Activated T-helper 1 cell treated with anti-CD3 and anti-CD28 coated beads, Interleukin-12 subunit alpha, Interleukin-12 subunit beta, Interleukin-2, Interleukin-4 antibody, amounts not matched to agents 30 ng/mL and 10 ng/mL and 1 ng/mL, durations not matched to agents 14 hours and 24 hours and 36 hours (primary cell): ENCODE results near the gene TFEC. TPM values are rescaled to one million over a fixed set of nuclear protein-coding genes. Genes with fewer than 3 reads are reported as not detected.

Source experiments
- DNase-seq: peaks from one replicate; pipeline ENCODE4 v3.0.0; 2021; ENCODE audit warnings: low spot score
- H3K27ac Mint-ChIP-seq: one replicate; pipeline ENCODE4 v1.8.0; 2021; ENCODE audit warnings: mild to moderate bottlenecking, mixed read lengths
- H3K27me3 Mint-ChIP-seq: one replicate; pipeline ENCODE4 v1.8.0; 2022; ENCODE audit warnings: mild to moderate bottlenecking, moderate library complexity, mixed read lengths; ENCODE audit not compliant: insufficient read depth
- H3K36me3 Mint-ChIP-seq: one replicate; pipeline ENCODE4 v1.8.0; 2021; ENCODE audit warnings: low read depth, mixed read lengths
- H3K4me1 Mint-ChIP-seq: one replicate; pipeline ENCODE4 v1.8.0; 2021; ENCODE audit warnings: low read depth, mixed read lengths
- H3K4me3 Mint-ChIP-seq: one replicate; pipeline ENCODE4 v1.8.0; 2021; ENCODE audit warnings: mild to moderate bottlenecking, moderate library complexity, mixed read lengths
- H3K9me3 Mint-ChIP-seq: one replicate; pipeline ENCODE4 v1.8.0; 2021; ENCODE audit warnings: mixed read lengths
- intact Hi-C: fragments of 100-400 bp; cut with micrococcal nuclease; formaldehyde crosslinking; loops from one replicate; pipeline ENCODE4 v1.15.1; 2024
- total RNA-seq: library from RNA; stranded (reverse); gene quantifications from 2 replicates; pipeline ENCODE4 v1.2.3, GENCODE V29; 2022

Gene TFEC
- total RNA-seq, 1 donor from 2014 or later, result not detected

DNA sequence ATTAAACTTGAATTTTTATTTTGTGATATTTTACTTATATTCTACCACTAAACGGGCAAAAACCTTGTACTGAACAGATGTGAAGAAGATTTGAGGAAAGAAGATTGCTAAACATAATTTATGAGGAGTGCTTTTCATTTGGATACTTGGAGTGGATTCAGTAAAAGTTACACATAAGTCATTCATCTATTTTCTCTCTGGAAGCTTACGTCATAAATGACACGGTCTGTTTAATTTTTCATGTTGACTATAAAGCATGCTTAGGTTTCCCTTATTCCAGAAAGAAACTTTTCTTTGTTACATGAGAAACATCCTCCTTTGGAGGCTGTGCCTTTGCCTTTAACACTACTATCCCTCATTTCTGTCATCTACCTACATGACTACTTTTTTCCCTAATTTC lies 53.9 kb downstream of the TFEC start:
- no peak for DNase-seq
- intact Hi-C loops, result no loop called here
- Mint-ChIP-seq H3K9me3 (no peaks in the 10 kb centered on the region), H3K27me3 (no peaks in the 10 kb centered on the region), H3K4me3 (no peak overlapping the region), H3K27ac (no peak overlapping the region), H3K36me3 (no peaks in the 10 kb centered on the region), H3K4me1 (no peaks in the 10 kb centered on the region)

DNA sequence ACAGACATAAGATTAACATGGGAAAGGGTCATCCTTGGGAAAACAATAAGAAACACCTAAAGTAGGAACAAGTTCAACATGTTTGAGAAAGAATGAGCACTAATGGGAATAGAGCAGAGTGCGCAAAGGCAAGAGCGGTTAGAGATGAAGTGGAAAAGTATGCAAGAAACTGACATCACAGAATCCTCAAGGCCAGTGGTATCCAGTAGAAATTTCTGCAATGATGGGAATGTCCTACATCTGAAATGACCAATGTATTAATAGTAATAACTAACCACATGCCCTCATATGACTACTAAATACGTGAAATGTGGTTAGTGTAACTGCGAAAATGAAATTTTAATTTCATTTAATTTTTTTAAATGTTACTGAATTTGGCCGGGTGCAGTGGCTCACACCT lies 54.8 kb downstream of the TFEC start:
- no peaks in the 10 kb centered on the region for H3K27me3 Mint-ChIP-seq
- intact Hi-C loops, result no loop called here

DNA sequence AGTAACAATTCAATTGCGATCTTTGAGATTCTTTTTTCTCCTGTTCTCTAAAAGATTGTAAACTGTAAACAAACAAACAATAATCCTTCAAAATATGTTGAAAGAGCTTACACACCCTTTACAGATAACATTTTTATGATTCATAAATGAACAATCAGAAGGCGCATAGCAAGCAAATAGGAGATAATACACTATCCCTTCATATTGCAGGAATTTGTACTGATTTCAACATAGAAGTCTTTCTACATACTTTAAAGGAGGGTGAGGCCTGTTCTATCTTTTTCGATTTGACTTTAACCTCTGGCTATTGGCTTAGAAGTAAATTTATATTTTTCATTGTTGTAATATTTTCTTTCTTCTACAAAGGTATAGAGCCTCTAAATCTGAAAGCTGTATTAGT lies 57.2 kb downstream of the TFEC start:
- DNase-seq, result no peak
- Mint-ChIP-seq H3K27me3 (no peaks in the 10 kb centered on the region), H3K4me1 (no peaks in the 10 kb centered on the region), H3K9me3 (no peaks in the 10 kb centered on the region), H3K27ac (no peak overlapping the region), H3K36me3 (no peaks in the 10 kb centered on the region), H3K4me3 (no peak overlapping the region)
- intact Hi-C loops, result no loop called here

More for the DNA sequence above, 54.8 kb downstream of the TFEC start:
- Mint-ChIP-seq H3K9me3 (no peaks in the 10 kb centered on the region), H3K36me3 (no peaks in the 10 kb centered on the region), H3K4me3 (no peak overlapping the region), H3K4me1 (no peaks in the 10 kb centered on the region), H3K27ac (no peak overlapping the region)
- no peak for DNase-seq

DNA sequence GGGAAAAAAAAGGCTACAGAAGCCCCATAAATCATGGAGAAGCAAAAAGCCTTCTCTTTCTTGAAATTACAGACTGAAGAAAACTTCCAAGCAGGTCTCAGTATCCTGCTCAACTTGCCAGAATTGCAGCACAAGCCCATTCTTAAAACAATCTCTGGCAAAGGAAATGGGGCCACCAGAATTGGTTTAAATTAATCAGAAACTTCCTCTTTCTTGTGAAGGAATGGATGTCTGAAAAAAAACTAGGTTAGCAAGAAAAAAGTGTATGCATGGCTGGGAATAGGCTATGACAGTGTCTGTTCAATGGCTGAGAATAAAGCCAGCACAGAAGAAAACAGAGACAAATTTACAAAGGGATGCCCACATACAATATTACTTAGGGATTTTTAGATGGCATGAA lies 59.1 kb downstream of the TFEC start:
- Mint-ChIP-seq H3K9me3 (no peaks in the 10 kb centered on the region), H3K27me3 (no peaks in the 10 kb centered on the region), H3K4me3 (no peak overlapping the region), H3K36me3 (no peaks in the 10 kb centered on the region), H3K4me1 (no peaks in the 10 kb centered on the region), H3K27ac (no peak overlapping the region)
- DNase-seq, result no peak
- intact Hi-C loops, result no loop called here

DNA sequence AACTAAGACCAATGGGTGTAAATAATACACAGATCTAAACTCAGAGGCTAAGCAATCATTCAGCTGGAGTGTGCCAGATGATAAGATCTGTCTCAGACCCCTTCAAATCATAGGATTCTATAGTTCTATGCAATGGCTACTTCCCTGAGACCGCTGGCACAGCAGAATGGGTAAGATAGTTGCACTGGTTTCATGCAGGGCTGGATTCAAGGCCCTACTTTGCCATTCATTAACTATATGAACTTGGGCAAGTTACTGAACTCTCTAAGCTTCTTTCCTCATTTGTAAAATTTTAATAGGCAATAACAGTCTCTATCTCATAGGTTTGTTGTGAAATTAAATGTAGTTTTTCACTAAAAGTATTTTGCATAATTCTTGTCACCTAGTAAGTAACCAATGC lies 62.0 kb downstream of the TFEC start:
- H3K4me1 Mint-ChIP-seq, result no peaks in the 10 kb centered on the region
- no peaks in the 10 kb centered on the region for H3K27me3 Mint-ChIP-seq
- no peak overlapping the region for H3K27ac Mint-ChIP-seq
- DNase-seq, result no peak
- no peak overlapping the region for H3K4me3 Mint-ChIP-seq
- no peaks in the 10 kb centered on the region for H3K9me3 Mint-ChIP-seq
- intact Hi-C loops, result no loop called here
- H3K36me3 Mint-ChIP-seq, result no peaks in the 10 kb centered on the region

DNA sequence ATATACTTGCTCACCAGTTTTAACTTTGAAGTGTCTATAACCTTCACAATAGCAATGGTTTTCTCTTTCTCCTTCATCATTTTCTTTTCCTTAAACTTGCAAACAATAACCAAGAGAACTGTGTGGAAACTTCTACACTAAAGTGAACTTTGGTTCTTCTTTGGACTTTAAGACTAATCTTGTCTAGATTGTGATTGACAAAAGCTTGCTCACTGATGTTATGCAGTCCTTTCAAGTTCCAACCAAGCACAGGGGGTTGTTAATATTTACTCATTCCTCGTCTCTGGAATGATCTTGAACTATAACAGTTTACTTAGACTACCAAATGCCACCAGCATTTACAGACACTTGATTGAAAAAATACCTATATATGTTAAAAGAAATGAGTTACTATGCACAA lies 62.4 kb downstream of the TFEC start:
- H3K27ac Mint-ChIP-seq, result no peak overlapping the region
- no peak for DNase-seq
- no peaks in the 10 kb centered on the region for H3K9me3 Mint-ChIP-seq
- no peaks in the 10 kb centered on the region for H3K27me3 Mint-ChIP-seq
- intact Hi-C loops, result no loop called here
- H3K4me1 Mint-ChIP-seq, result no peaks in the 10 kb centered on the region
- H3K36me3 Mint-ChIP-seq, result no peaks in the 10 kb centered on the region
- no peak overlapping the region for H3K4me3 Mint-ChIP-seq

DNA sequence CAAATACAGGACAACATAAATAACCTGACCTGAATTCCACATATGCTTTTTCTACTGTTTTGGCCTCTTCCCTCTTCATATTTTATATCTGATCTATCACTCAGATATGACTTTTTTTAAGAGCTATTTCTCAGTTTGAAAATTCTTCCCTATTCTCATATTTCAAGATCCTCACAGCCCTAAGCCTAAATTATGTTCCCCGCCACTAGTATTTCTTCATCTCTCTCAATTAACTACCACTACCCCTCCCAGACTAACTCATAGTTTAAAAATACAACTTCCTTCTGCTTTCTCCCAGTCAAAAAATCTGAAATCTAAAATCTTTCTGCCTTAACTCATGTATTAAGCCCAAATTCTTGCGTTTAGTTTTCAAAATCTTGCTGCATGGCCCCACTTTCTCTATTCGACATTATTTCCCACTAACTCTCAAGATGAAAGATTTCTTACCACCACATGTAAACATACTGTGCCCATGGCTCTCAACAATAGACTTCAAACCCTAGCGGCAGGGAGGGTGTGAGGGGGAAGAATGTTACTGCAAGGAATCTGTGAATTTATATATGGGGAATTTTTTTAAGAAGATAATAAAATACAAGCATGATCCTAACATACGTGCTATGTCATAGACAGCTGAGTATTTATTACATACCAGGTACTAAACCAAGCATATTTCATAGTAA lies 64.6 kb downstream of the TFEC start:
- intact Hi-C loops, result no loop called here
- Mint-ChIP-seq H3K27me3 (no peaks in the 10 kb centered on the region), H3K4me3 (no peak overlapping the region), H3K27ac (no peak overlapping the region), H3K4me1 (no peaks in the 10 kb centered on the region), H3K36me3 (no peaks in the 10 kb centered on the region), H3K9me3 (no peaks in the 10 kb centered on the region)
- DNase-seq, result no peak

DNA sequence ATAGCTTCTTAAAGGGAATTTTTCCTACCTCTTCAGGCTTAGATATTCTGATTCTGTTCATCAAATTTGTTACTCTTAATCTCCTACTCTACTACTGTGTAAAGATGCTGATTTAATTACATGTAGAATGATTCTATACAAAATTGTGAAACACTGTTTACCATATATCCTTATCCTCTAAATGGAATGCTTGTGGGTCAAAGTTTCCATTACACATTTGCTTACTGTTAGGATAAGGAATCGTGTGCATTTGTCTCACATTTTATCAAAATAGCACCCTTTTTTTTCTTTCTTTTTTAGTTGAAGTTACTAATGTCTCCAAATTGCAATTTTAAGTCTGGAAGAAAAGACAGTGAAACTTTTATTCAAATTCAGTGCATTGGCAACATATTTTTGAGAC lies 65.3 kb downstream of the TFEC start:
- intact Hi-C loops, result no loop called here
- no peak overlapping the region for H3K27ac Mint-ChIP-seq
- H3K27me3 Mint-ChIP-seq, result no peaks in the 10 kb centered on the region
- no peaks in the 10 kb centered on the region for H3K36me3 Mint-ChIP-seq
- H3K4me1 Mint-ChIP-seq, result no peaks in the 10 kb centered on the region
- DNase-seq, result no peak
- H3K4me3 Mint-ChIP-seq, result no peak overlapping the region
- no peaks in the 10 kb centered on the region for H3K9me3 Mint-ChIP-seq

DNA sequence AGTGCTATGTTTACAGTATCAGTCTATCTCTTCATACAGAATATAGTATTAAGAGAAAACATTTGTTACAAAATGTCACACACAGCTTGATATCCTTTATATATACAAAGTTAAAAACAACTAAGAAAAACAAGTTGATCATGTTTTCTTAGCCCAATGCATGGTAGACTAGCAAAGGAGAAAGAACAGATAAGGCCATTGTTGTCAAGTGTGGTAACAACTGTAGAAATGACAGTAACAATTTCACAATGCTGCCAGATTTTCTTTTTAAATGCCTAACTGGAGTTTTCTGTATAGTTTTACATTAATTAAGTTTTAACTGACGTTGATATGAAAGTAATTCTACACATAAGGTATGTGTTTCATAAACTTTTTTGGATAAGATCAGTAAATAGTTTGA lies 65.8 kb downstream of the TFEC start:
- Mint-ChIP-seq H3K27ac (no peak overlapping the region), H3K36me3 (no peaks in the 10 kb centered on the region), H3K4me1 (no peaks in the 10 kb centered on the region), H3K9me3 (no peaks in the 10 kb centered on the region), H3K27me3 (no peaks in the 10 kb centered on the region), H3K4me3 (no peak overlapping the region)
- intact Hi-C loops, result no loop called here
- DNase-seq, result no peak

DNA sequence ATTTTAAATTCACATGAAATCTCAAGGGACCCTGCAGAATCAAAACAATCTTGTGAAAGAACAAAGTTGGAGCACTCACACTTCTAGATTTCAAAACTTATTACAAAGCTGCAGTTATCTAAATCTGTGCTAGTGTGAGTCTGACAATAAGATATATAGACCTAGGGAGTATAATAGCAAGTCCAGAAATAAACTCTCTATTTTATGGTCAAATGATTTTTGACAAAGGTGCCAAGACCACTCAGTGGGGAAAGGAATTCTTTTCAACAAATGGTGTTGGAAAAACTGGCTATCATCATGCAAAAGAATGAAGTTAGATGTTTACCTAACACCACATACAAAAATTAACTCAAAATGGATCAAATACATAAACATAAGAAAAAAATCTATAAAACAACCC lies 68.2 kb downstream of the TFEC start:
- Mint-ChIP-seq H3K36me3 (no peaks in the 10 kb centered on the region), H3K27me3 (no peaks in the 10 kb centered on the region), H3K27ac (no peak overlapping the region), H3K4me3 (no peak overlapping the region), H3K9me3 (no peaks in the 10 kb centered on the region), H3K4me1 (no peaks in the 10 kb centered on the region)
- no peak for DNase-seq
- intact Hi-C loops, result no loop called here

DNA sequence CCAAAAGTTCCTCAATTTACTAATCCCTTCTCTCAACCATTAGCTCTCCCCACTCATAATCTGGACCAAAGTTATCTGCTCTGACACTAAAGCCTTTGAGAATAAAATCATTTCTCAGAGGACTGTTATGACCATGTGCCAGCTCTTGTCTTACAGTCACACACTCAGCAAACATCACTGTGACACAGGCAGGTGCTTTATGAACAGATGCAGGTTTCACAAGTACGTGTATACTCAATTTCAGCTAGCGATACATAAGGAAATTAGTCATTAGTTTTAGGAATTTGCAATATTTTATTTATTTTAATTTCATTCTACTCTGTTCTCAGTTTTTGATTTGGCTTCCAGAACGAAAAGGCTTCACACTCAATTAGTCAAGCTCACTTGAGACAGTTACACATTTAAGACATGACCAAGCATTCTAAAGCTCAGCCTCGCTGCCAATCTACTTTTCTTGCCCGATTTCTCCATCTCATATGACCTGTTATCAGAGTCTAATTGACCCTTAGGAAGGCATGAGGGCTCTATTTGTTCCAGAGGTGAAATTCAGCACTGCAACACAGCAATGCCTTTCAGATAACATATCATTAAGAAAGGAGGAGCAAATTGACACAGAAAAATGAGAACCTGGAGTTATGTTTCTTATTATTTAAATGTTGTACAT lies 76.8 kb downstream of the TFEC start:
- no peak for DNase-seq
- Mint-ChIP-seq H3K27me3 (no peaks in the 10 kb centered on the region), H3K9me3 (no peaks in the 10 kb centered on the region), H3K4me3 (no peak overlapping the region), H3K27ac (no peak overlapping the region), H3K4me1 (no peaks in the 10 kb centered on the region), H3K36me3 (no peaks in the 10 kb centered on the region)
- intact Hi-C loops, result no loop called here

DNA sequence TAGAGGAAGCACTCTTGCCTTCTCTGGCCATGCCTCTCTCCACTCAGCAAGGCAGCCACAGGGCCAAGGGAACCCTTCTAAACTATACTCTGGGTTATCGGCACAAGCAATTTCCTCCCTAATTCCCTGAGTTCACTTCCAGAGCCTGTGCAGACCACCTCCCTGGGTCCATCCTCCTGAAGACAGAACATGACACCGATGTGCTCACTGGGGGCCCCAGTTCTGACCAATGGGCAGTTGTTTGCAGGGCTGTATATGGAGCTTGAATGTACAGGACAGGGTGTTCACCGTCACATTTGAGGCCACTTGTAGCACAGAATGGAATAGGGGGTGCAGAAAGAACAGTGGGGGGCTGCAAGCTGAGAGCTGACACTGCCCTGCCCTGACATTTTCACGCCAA lies 77.7 kb downstream of the TFEC start:
- H3K4me3 Mint-ChIP-seq, result no peak overlapping the region
- H3K9me3 Mint-ChIP-seq, result no peaks in the 10 kb centered on the region
- DNase-seq, result no peak
- no peaks in the 10 kb centered on the region for H3K27me3 Mint-ChIP-seq
- H3K27ac Mint-ChIP-seq, result no peak overlapping the region
- intact Hi-C loops, result no loop called here
- no peaks in the 10 kb centered on the region for H3K4me1 Mint-ChIP-seq
- no peaks in the 10 kb centered on the region for H3K36me3 Mint-ChIP-seq

DNA sequence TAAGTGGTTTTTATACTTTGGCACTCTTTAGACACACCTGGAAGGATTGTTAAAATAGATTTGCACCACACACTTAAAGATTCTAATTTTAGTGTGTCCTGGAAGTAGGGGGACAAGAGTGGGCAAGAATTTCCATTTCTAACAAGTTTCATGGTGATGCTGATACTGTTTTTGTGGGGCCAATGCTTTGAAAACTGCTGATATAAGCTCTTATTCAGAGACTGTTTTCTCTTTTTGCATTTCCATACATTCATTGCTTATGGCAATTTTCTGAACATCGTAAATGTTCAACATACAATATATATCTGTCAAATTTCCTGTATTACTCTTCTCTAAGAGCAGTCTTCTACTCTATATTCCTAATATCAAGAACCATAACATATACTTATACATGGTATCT lies 79.0 kb downstream of the TFEC start:
- Mint-ChIP-seq H3K9me3 (no peaks in the 10 kb centered on the region), H3K36me3 (no peaks in the 10 kb centered on the region), H3K4me3 (no peak overlapping the region), H3K4me1 (no peaks in the 10 kb centered on the region), H3K27ac (no peak overlapping the region), H3K27me3 (no peaks in the 10 kb centered on the region)
- intact Hi-C loops, result no loop called here
- no peak for DNase-seq
